Stimulated activated naive CD4-positive, alpha-beta T cell (primary cell): ENCODE results near the gene ADAM15.

ENCODE experiments used
- DNase-seq, 6 experiments: peaks; one replicate each; lab custom pipeline; 2025; lab: John Stamatoyannopoulos, UW

Gene ADAM15

DNA sequence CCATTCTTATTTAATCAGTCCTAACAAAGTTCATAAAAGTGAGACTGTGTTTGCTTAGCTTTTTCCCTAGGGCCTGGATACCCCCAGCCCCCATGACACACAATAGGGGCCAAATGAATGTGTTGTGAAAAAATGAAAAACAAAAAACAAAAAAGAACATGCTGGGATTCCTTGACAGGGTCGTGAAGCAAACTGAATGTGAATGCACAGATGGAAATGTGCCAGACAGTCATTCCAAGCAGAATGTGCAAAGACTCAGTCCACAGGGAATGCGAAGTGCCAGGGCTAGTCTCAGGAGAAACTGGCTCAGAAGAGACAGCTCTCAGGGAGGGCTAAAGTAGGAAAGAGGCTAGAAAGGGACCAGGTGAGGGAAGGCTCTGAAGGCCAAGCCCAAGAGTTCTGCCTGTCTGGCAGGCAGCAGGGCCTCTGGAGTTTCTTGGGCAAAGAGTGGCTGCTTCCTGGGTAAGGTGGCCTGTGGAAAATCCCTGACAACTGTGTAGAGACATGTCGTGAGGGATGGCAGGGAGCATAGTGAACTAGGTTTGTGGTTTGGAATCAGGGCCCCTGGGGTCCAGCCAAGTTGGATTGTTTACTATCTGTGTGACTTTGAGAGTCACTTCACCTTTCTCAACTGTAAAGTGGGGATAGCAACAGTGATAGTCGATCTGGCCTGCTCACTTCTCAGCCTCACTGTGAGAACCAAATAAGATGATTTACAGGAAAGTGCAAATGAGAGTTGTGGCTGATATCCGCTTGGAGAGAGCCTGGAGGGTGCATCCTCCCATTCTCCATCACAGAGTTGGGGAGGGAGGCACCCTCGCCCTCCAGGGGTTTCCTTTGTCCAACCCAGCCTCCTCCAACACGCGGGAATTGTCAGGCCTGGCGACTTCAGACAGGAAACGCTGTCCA, 1.2 kb upstream of the ADAM15 start:
- DNase-seq = peak in 1 of 6 experiments; percentile 24

DNA sequence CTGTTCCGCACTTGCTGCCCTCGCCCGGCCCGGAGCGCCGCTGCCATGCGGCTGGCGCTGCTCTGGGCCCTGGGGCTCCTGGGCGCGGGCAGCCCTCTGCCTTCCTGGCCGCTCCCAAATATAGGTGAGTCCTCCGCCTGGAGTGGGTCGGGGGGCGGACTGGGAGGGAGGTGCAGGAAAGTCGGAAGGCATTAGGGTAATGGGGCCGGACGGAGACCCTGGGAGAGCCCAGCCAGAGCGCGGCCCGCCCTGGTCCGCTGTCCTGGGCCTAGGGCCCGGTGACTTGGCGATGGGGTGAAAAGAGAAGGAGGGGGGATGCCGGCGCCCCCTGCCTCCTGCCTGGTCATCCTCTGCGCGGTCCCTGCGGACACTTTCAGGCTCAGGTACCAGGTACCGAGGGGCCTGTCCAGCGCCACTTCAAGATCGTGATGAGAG, 243 bp downstream of the ADAM15 start:
- DNase-seq = no peak

- DNase-seq = peak in 5 of 6 experiments; percentile 15 to 62 (median 38)
Measured at GRCh38 chr1:155051777-155052398, 772 bp downstream of the ADAM15 start.

DNA sequence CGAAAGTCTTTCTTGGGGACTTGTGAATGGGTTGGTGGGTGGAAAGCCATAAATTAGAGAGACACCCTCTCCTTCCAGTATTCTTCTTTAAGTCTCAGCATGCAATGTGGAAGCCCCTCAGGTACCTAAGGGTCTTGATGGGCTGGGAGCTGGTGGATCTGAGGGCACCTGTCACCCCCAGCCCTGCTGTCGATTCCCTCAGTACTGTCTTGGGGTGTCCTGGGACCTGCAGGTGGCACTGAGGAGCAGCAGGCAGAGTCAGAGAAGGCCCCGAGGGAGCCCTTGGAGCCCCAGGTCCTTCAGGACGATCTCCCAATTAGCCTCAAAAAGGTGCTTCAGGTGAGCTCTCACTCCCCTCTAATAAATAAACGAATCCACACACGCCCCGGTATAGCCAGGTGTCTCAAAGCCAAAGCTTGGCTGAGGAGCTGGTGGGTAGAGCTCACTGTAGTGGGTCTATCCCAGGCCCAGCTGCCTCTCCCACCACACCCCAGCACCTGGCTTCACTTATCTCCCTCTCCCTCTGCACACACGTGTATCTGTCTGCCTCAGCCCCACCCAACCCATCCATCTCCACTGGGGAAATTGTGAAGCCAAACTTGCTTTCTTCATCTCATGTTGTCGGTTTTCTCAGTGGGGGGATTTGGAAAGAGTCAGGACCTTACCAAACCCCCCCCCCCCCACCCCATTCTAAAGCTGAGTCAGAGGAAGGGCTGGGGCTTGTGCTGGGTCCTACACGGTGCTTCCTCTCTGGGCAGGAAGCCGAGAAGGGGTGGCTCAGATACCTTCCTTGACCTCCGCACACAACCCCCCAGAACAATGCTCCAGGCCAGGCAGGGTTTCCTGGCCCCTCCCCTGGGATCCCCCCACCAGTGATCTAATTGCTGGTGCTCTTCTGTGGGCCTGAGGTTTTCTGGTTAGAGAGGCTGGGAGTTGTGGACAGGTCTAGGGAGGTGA, 1.6 kb downstream of the ADAM15 start:
- DNase-seq = peak in 4 of 6 experiments; percentile 6 to 48 (median 16)

- DNase-seq = no peak
Measured at GRCh38 chr1:155053531-155054105, 2.5 kb downstream of the ADAM15 start.

DNA sequence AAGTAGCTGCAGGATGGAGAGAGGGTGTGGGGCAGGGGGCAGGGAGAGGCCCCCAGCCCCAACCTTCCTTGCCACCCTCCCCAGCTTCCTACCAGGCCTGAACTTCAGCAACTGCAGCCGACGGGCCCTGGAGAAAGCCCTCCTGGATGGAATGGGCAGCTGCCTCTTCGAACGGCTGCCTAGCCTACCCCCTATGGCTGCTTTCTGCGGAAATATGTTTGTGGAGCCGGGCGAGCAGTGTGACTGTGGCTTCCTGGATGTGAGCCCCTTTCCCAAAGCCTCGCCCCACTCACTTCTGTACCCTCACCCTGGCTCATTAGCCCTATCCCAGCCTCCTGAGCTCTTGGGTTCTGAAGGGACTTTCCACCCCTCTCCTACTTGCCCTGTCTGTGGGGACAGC, 6.0 kb downstream of the ADAM15 start:
- no peak for DNase-seq

- no peak for DNase-seq
Measured at GRCh38 chr1:155057788-155058211, 6.7 kb downstream of the ADAM15 start.

GRCh38 chr1:155060736-155061135, 9.6 kb downstream of the ADAM15 start:
- DNase-seq = no peak

GRCh38 chr1:155061381-155062150, 10.4 kb downstream of the ADAM15 start:
- peak; percentile 78 to 92 (median 88) for DNase-seq

DNA sequence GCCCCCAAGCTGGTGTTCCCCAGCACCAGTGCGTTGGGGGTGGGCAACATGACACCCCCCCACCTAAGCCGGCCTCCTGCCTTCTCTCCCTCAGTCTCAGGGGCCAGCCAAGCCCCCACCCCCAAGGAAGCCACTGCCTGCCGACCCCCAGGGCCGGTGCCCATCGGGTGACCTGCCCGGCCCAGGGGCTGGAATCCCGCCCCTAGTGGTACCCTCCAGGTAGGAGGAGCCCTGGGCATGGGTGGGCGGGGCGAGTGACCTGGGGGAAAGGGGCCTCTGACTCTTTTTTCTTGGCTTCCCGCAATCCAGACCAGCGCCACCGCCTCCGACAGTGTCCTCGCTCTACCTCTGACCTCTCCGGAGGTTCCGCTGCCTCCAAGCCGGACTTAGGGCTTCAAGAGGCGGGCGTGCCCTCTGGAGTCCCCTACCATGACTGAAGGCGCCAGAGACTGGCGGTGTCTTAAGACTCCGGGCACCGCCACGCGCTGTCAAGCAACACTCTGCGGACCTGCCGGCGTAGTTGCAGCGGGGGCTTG, 11.1 kb downstream of the ADAM15 start:
- peak in 1 of 6 experiments; percentile 36 for DNase-seq

- peak; percentile 41 to 73 (median 64) for DNase-seq
Measured at GRCh38 chr1:155062702-155063411, 11.7 kb downstream of the ADAM15 start.

DNA sequence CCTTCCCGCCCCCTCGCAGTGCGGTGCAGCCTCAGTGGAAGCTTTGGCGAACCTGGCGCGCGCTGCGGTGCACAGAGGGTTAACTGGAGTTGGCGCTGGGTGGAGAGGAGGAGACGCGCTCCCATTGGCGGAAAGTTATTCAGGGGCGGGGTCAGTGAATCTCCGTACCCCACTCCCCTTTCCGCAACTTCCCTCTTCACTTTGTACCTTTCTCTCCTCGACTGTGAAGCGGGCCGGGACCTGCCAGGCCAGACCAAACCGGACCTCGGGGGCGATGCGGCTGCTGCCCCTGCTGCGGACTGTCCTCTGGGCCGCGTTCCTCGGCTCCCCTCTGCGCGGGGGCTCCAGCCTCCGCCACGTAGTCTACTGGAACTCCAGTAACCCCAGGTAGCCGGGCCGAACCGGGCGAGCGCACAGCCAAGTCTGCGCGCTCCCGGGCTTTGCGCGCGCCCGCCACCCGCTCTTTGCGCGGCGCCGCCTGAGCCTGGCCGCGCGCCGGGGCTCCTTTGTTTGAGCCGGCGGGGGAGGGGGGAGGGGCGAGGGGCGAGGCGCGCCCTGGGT, 12.5 kb downstream of the ADAM15 start, which contains the start of gene EFNA4:
TSS of gene EFNA4 (plus strand) at position 191 of the 561 bp plus-strand sequence. CDS start at position 275, 84 bp downstream.
- DNase-seq = peak; percentile 75 to 86 (median 80)

DNA sequence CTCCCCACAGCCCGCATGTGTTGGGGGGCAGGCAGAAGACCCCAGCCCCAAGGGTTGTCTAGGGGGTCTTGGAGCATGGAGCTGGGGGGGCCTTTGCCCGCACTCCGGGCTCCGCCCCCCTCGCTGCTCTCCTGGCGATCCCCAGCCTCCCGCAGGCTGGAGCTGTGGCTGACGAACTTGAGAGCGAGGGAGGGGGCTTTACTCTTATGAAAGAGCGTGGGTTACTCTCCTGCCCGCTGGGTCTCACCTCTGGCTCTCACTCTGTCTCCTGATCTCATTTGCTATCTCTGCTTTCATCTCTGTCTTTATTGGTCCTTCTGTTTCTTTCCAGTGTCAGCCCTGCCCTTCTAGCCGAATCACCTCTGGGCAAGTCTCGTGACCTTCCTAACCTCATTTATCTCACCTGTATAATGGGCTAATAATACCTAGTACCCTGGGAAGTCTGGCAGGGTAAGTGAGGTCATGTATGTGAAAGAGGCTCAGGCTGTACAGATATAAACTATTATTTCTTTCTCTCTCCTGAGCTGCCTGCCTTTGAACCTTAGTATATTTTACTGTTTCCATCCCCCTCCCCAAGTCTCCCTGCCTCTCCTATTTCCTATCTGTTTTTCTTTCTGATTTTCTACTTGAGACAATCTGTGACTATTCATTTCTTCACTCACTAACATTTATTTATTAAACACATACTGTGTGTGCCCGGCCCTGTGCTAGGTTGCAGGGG, 13.2 kb downstream of the ADAM15 start:
- peak in 2 of 6 experiments; percentile 44 to 46 for DNase-seq

- no peak for DNase-seq
Measured at GRCh38 chr1:155064832-155065429, 13.8 kb downstream of the ADAM15 start.

- DNase-seq = no peak
Measured at GRCh38 chr1:155066777-155067176, 15.7 kb downstream of the ADAM15 start.

GRCh38 chr1:155068599-155068998, 17.5 kb downstream of the ADAM15 start:
- DNase-seq = no peak

DNA sequence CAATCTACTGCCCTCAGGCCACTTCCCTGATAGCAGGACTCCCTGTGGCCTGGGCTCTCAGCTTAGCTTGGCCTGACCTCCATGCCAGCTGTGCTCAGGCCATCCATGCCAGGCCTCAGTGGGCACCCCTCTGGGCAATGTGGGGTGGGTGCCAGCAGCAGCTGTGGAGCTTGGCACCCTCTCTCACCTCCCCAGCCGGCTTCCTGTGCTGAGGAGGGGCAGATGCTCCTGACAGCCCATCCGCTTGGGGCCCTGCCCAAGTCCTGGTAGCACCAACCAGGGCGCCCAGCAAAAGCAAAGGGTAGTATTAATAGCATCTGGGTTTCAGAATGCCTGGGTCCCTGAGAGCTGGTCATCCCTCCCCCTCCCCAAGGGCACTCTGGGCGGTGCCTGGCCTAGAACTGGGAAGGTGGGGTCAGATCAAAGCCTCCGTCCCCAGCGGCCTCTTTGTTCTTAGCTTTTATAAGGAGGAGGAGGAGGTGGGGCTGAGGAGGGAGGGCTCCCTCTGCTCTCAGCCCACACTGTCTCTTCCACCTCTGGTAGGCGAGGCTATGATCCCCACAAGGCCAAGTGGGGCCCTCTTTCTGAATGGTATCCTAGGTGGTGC, 18.5 kb downstream of the ADAM15 start:
- DNase-seq = no peak

- no peak for DNase-seq
Measured at GRCh38 chr1:155070158-155070621, 19.1 kb downstream of the ADAM15 start.
